NCI-H774 (cell line): ENCODE results near the gene KCNH4.
"Not testable (repeated sequence)": the region's sequence is repeated elsewhere in the genome, so short reads cannot be mapped to it uniquely, and the experiment has no call there.

ENCODE experiments used
- DNase-seq: peaks from one replicate; lab custom pipeline; 2025; lab: John Stamatoyannopoulos, UW

KCNH4 gene

GRCh38 chr17:42180922-42181850, at the start of gene KCNH4:
Gene KCNH4, minus strand, starts transcription at chr17:42181142. Its CDS starts 197 bp downstream, at chr17:42180945.
- DNase-seq: peak; percentile 93

GRCh38 chr17:42230225-42230624, 49.3 kb upstream of the KCNH4 start:
- no peak for DNase-seq

- DNase-seq: no peak
Measured at GRCh38 chr17:42227849-42228700, 47.1 kb upstream of the KCNH4 start.

DNA sequence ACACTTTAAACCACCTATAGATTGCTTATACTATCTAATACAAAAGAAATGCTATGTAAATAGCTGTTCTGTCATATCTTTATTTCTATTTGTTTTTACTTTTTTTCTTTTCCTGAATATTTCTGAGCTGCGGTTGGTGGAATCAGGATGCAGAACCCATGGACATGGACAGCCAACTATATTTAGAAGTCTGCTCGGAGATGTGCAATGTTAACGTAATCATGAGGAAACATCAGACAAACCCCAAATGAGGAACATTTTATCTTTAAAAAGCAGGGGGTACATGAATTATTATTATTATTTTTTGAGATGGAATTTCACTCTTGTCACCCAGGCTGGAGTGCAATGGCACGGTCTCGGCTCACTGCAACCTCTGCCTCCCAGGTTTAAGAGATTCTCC, 44.7 kb upstream of the KCNH4 start:
- no peak for DNase-seq

- DNase-seq: no peak
Measured at GRCh38 chr17:42224651-42225050, 43.7 kb upstream of the KCNH4 start.

GRCh38 chr17:42221886-42222745, 41.2 kb upstream of the KCNH4 start:
- peak; percentile 39 for DNase-seq

- DNase-seq: not testable (repeated sequence)
Measured at GRCh38 chr17:42219280-42219679, 38.3 kb upstream of the KCNH4 start.

DNA sequence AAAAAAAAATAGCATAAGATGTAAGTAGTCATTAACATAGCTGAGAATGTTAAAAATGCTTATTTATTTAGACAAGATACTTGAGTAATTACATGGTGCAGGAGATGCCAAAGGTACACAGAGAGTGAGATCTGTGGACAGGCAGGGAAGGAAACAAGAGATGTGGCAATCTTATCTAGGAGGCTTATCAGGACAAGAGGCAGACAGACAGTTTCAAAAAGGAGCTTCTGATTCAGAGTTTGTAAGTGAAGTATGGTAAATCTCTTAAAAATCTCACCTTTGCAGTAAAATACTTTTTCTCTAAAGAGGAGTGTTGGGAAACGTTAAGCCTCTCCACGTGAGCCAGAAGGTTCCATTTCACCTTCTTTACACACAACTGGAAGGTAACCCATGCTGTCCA, 33.2 kb upstream of the KCNH4 start:
- DNase-seq: no peak

- no peak for DNase-seq
Measured at GRCh38 chr17:42212382-42212781, 31.4 kb upstream of the KCNH4 start.

- DNase-seq: not testable (repeated sequence)
Measured at GRCh38 chr17:42211921-42212341, 31.0 kb upstream of the KCNH4 start.

GRCh38 chr17:42210046-42210445, 29.1 kb upstream of the KCNH4 start:
- no peak for DNase-seq

- DNase-seq: not testable (repeated sequence)
Measured at GRCh38 chr17:42206153-42206612, 25.2 kb upstream of the KCNH4 start.

- DNase-seq: no peak
Measured at GRCh38 chr17:42203354-42203753, 22.4 kb upstream of the KCNH4 start.

DNA sequence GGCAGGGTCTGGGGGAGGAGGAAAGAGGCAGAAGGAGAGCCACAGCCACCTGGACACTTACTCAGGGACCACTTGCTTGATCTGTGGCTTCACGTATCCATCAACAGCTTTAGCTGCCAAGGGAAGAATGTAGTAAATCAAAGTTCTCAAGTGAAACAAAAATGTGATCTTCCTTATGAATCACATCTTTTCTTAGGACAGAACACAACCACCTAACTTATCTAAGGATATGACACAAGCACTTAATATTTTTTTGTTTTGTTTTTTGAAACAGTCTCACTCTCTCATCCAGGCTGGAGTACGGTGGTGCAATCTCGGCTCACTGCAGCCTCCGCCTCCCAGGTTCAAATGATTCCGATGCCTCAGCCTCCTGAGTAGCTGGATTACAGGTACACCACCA, 21.8 kb upstream of the KCNH4 start:
- no peak for DNase-seq

- DNase-seq: no peak
Measured at GRCh38 chr17:42202159-42202558, 21.2 kb upstream of the KCNH4 start.

DNA sequence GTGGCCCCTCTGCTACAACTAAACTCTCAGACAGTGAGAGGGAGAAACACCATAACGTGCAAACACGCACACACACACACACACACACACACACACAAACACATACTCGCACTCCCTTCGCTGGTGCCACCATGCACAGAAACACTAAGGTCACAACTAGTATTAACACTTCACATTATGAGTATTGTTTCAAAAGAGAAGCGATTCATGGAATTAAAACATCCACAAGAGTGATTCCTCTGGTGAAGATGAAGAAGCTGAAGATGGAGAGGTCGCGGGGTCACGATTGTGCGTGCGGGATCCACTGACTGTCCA, 20.5 kb upstream of the KCNH4 start:
- no peak for DNase-seq

GRCh38 chr17:42200706-42201457, 19.9 kb upstream of the KCNH4 start:
- DNase-seq: no peak

GRCh38 chr17:42199416-42200011, 18.6 kb upstream of the KCNH4 start:
- no peak for DNase-seq

DNA sequence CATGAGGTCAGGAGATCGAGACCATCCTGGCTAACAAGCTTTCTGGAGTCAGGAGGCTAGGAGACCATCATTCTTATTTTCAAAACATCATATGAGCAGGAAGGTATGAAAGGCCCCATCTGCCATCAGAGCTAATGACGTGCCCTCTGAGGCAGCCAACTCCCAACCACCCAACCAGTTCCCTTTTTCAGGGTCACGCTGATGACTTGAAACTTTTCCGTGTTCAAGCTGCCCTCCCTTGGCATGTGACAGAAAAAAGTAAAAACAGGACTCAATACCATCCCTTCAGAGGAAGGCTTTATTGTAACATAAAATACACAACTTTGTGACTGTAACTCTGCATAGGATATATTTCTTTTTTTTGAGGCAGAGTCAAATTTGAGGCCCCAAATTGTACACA, 18.0 kb upstream of the KCNH4 start:
- DNase-seq: no peak

DNA sequence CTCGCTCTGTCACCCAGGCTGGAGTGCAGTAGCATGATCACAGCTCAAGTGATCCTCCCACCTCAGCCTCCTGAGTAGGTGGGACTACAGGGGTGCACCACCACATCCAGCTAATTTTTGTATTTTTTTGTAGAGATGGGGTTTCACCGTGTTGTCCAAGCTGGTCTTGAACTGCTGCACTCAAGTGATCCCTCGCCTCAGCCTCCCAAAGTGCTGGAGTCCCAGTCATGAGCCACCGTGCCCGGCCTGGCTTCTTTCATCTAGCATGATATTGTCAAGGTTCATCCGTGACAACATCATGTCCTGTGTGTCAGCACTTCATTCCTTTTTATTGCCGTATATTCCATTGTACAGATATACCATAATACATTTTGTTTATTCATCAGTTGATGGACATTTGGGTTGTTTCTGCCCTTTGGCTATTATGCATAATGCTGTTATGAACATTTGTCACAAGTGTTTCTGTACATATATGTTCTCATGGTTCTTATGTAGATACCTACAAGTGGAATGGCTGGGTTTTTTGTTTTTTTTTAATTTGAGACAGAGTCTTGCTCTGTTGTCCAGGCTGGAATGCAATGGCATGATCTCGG, 16.7 kb upstream of the KCNH4 start:
- DNase-seq: no peak
